K562 (cell line): ENCODE measurements around the gene HNRNPA2B1.

Source experiments
- ARID2 ChIP-seq: fragments of 450-650 bp; IDR thresholded peaks from 2 replicates; pipeline ENCODE4 v1.6.1; 2017; ENCODE audit warnings: antibody characterized with exemption, mild to moderate bottlenecking
- ERF ChIP-seq: fragments of 450-650 bp; formaldehyde crosslinking; IDR thresholded peaks from 2 replicates; pipeline ENCODE4 v1.4.0; 2020; ENCODE audit warnings: mild to moderate bottlenecking, mixed read lengths
- ETS2 ChIP-seq: IDR thresholded peaks from 2 replicates; pipeline ENCODE4 v1.6.1; 2016; ENCODE audit warnings: borderline replicate concordance, missing genetic modification characterization, mild to moderate bottlenecking, moderate library complexity, missing compliant biosample characterization; ENCODE audit not compliant: poor library complexity, severe bottlenecking
- FOSL1 ChIP-seq: fragments of 200-800 bp; sonication (Bioruptor generic); conservative IDR thresholded peaks from 2 replicates; pipeline ENCODE4 v1.6.1; 2016; ENCODE audit warnings: missing genetic modification characterization, missing compliant biosample characterization
- FOXK2 ChIP-seq, 2 experiments: fragments of 450-650 bp; IDR thresholded peaks in 1 of 2; conservative IDR thresholded peaks in 1 of 2; 2 replicates each; pipeline ENCODE4 v1.6.1; 2016; ENCODE audit warnings: low read depth in 2 of 2, mild to moderate bottlenecking in 1 of 2
- PHF8 ChIP-seq: fragments of 200-600 bp; sonication (generic); IDR thresholded peaks from 2 replicates; pipeline ENCODE4 v1.6.1; 2012; ENCODE audit warnings: mixed run types, mild to moderate bottlenecking, inconsistent platforms, low read length, moderate library complexity, borderline replicate concordance
- RAD21 ChIP-seq, 2 experiments: fragments of 250-450 bp in 1 of 2; fragments of 450-650 bp in 1 of 2; sonication (Bioruptor Pico) in 1 of 2; formaldehyde crosslinking in 1 of 2; IDR thresholded peaks in 1 of 2; conservative IDR thresholded peaks in 1 of 2; 2 replicates each; pipeline versions ENCODE4 v1.4.0 to v1.8.0; 2020 to 2022; ENCODE audit warnings: mild to moderate bottlenecking in 2 of 2, moderate library complexity in 1 of 2
- ZFP30 ChIP-seq: fragments of 250-450 bp; sonication (Bioruptor Pico); IDR thresholded peaks from 2 replicates; pipeline ENCODE4 v1.8.0; 2022; ENCODE audit warnings: moderate library complexity, mild to moderate bottlenecking, inconsistent platforms, borderline replicate concordance
- ZNF253 ChIP-seq: fragments of 250-450 bp; sonication (Bioruptor Pico); conservative IDR thresholded peaks from 2 replicates; pipeline ENCODE4 v1.6.1; 2021; ENCODE audit warnings: mild to moderate bottlenecking

- TF ChIP-seq FOSL1 (no peak), FOXK2 (conservative IDR thresholded peaks at IDR 0.05 in 1 of 2, IDR thresholded peaks at IDR 0.05 in 1 of 2; ENCODE audit: low read depth in 2 of 2) (no peak), PHF8 (no peak), ERF (CRISPR knock-in tag) (no peak), ZNF253 (CRISPR knock-in tag) (no peak), RAD21 (CRISPR knock-in tag; conservative IDR thresholded peaks at IDR 0.05 in 1 of 2, IDR thresholded peaks at IDR 0.05 in 1 of 2) (no peak), ZFP30 (CRISPR knock-in tag) (no peak), ARID2 (no peak), ETS2 (tag) (no peak)
Observed at GRCh38 chr7:26168458-26169023, 32.0 kb downstream of the HNRNPA2B1 start.
